Left ventricle myocardium inferior (tissue), 1 donor: ENCODE measurements around the gene PHTF1. TPM values are rescaled to one million over a fixed set of nuclear protein-coding genes. Genes with fewer than 3 reads are reported as not detected.

Experiments used
- DNase-seq: peaks from one replicate; pipeline ENCODE4 v3.0.0-alpha.2; 2020
- H3K27ac ChIP-seq: fragments of 200-600 bp; replicated peaks from 2 replicates; pipeline ENCODE4 v1.8.0; 2021
- H3K27me3 ChIP-seq: fragments of 200-600 bp; 2 replicates; pipeline ENCODE4 v1.8.0; 2021; ENCODE audit warnings: low read depth
- H3K36me3 ChIP-seq: fragments of 200-600 bp; 2 replicates; pipeline ENCODE4 v1.8.0; 2021
- H3K4me1 ChIP-seq: fragments of 200-600 bp; 2 replicates; pipeline ENCODE4 v1.8.0; 2021
- H3K4me3 ChIP-seq: fragments of 200-600 bp; 2 replicates; pipeline ENCODE4 v1.8.0; 2021; ENCODE audit warnings: mild to moderate bottlenecking, moderate library complexity
- H3K9me3 ChIP-seq: fragments of 200-600 bp; replicated peaks from 2 replicates; pipeline ENCODE4 v1.8.0; 2021
- intact Hi-C: fragments of 100-400 bp; cut with micrococcal nuclease; formaldehyde crosslinking; loops from one replicate; pipeline ENCODE4 v1.11.0; 2022
- total RNA-seq: library from RNA; stranded (reverse); fragmentation: NEBNext Ultra II Directional; extraction: Animal tissue kit (Norgen Biotek cat#: 25700); gene quantifications from one replicate; pipeline ENCODE4 v1.2.1, GENCODE V29; 2021
- TF ChIP-seq, protein P1 (sequence below): fragments of 200-600 bp; IDR thresholded peaks from 2 replicates; pipeline ENCODE4 v1.8.0; 2021; ENCODE audit warnings: antibody characterized with exemption, mild to moderate bottlenecking, borderline replicate concordance
- donor health status: DM: no; HTN: yes; CAD: no; lungs with severe emphysema.

Gene PHTF1
- total RNA-seq, 1 donor from 2014 or later: 10.7 TPM

GRCh38 chr1:113686891-113687618 is 72.2 kb downstream of the PHTF1 start:
- no peak for DNase-seq
- Histone ChIP-seq H3K27me3 (no peaks in the 10 kb centered on the region), H3K4me3 (no peak overlapping the region), H3K4me1 (peaks cover 5% of the 10 kb centered on the region), H3K36me3 (no peaks in the 10 kb centered on the region), H3K9me3 (no peaks in the 10 kb centered on the region), H3K27ac (no peak overlapping the region)
- TF ChIP-seq, protein P1, sequence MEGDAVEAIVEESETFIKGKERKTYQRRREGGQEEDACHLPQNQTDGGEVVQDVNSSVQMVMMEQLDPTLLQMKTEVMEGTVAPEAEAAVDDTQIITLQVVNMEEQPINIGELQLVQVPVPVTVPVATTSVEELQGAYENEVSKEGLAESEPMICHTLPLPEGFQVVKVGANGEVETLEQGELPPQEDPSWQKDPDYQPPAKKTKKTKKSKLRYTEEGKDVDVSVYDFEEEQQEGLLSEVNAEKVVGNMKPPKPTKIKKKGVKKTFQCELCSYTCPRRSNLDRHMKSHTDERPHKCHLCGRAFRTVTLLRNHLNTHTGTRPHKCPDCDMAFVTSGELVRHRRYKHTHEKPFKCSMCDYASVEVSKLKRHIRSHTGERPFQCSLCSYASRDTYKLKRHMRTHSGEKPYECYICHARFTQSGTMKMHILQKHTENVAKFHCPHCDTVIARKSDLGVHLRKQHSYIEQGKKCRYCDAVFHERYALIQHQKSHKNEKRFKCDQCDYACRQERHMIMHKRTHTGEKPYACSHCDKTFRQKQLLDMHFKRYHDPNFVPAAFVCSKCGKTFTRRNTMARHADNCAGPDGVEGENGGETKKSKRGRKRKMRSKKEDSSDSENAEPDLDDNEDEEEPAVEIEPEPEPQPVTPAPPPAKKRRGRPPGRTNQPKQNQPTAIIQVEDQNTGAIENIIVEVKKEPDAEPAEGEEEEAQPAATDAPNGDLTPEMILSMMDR: no peak
- intact Hi-C loops: no loop called here

- H3K4me3 ChIP-seq: no peak overlapping the region
- TF ChIP-seq, protein P1: no peak
- DNase-seq: peak; percentile 63
These were observed 75.1 kb downstream of the PHTF1 start for GRCh38 chr1:113684153-113684541.

GRCh38 chr1:113683384-113684152 is 75.7 kb downstream of the PHTF1 start:
- Histone ChIP-seq H3K4me1 (peaks cover 5% of the 10 kb centered on the region), H3K27me3 (no peaks in the 10 kb centered on the region), H3K36me3 (no peaks in the 10 kb centered on the region), H3K4me3 (no peak overlapping the region), H3K9me3 (no peaks in the 10 kb centered on the region), H3K27ac (peak overlapping the region; percentile 60)
- TF ChIP-seq, protein P1: no peak
- intact Hi-C loops: no loop called here
- no peak for DNase-seq

More at GRCh38 chr1:113684153-113684541, 75.1 kb downstream of the PHTF1 start:
- peaks cover 5% of the 10 kb centered on the region for H3K4me1 ChIP-seq
- H3K9me3 ChIP-seq: no peaks in the 10 kb centered on the region
- intact Hi-C loops: no loop called here
- no peaks in the 10 kb centered on the region for H3K36me3 ChIP-seq
- H3K27me3 ChIP-seq: no peaks in the 10 kb centered on the region
- H3K27ac ChIP-seq: peak overlapping the region; percentile 60

DNA sequence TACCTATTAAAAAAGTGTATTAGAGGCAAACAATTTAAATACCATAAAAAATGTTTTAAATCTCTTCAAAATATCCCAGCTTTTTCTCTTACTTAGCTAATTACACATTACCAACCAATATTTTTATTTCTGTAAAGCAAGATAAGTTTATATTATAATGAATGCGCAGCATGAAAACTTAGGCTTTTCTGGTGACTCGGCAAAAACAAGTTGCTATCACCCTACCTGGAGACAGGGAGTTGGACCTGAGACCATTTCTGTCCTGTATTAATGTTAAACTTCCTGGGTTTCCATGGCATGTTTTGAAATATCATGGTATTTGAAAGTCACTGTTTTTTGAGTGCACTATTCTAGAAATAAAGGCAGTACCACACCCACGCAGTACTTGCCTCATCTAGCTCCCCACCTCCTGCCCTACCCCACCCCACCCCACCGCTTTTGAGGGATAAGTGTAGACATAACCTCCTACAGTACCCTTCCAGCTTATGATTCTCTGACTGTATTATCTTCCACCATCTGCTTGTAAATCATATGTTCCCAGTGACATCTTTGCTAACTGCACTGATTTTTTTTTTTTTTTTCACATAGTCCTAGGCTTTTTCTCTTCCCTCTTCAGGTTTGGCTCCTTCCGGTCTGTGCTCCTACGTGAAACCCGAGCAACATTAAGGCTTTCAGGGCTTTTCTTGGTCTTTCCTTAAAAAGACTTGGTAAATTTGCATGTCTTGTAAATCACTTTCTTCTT is 77.5 kb downstream of the PHTF1 start:
- Histone ChIP-seq H3K4me1 (peaks cover 15% of the 10 kb centered on the region), H3K27ac (no peak overlapping the region), H3K9me3 (no peaks in the 10 kb centered on the region), H3K27me3 (no peaks in the 10 kb centered on the region), H3K36me3 (no peaks in the 10 kb centered on the region), H3K4me3 (no peak overlapping the region)
- intact Hi-C loops: no loop called here
- DNase-seq: no peak
- TF ChIP-seq, protein P1: no peak

GRCh38 chr1:113678159-113678469 is 81.2 kb downstream of the PHTF1 start:
- intact Hi-C loops: loop anchor here (2.0 kb wide), 1 partner anchor 537 kb away; no protein-coding TSS in a partner anchor
- TF ChIP-seq, protein P1: no peak

More at GRCh38 chr1:113678159-113678469, 81.2 kb downstream of the PHTF1 start:
- no peaks in the 10 kb centered on the region for H3K27me3 ChIP-seq
- H3K36me3 ChIP-seq: peaks cover 2% of the 10 kb centered on the region
- no peak for DNase-seq
- no peaks in the 10 kb centered on the region for H3K9me3 ChIP-seq
- H3K27ac ChIP-seq: no peak overlapping the region
- H3K4me3 ChIP-seq: no peak overlapping the region
- peaks cover 11% of the 10 kb centered on the region for H3K4me1 ChIP-seq
